Left lobe of liver (tissue), 2 donors: ENCODE results near the gene SLC12A5. TPM values are rescaled to one million over a fixed set of nuclear protein-coding genes. Genes with fewer than 3 reads are reported as not detected.

Experiments used
- ATAC-seq: fragments of 200-7000 bp; cut with Tn5 transposase; one replicate; pipeline ENCODE4 v1.9.1; 2020; ENCODE audit warnings: mild to moderate bottlenecking, moderate library complexity
- DNase-seq: peaks from one replicate; pipeline ENCODE4 v3.0.0-alpha.2; 2020; ENCODE audit warnings: low spot score
- total RNA-seq: library from RNA; stranded (reverse); gene quantifications from one replicate; pipeline ENCODE4 v1.2.1, GENCODE V29; 2021
- donor health status: DM: no; HTN: no; CAD: no; lungs with moderate emphysema.
- donor health status: DM: no; HTN: yes; CAD: no.

The SLC12A5 gene
- total RNA-seq, 1 donor from 2014 or later: not detected

DNA sequence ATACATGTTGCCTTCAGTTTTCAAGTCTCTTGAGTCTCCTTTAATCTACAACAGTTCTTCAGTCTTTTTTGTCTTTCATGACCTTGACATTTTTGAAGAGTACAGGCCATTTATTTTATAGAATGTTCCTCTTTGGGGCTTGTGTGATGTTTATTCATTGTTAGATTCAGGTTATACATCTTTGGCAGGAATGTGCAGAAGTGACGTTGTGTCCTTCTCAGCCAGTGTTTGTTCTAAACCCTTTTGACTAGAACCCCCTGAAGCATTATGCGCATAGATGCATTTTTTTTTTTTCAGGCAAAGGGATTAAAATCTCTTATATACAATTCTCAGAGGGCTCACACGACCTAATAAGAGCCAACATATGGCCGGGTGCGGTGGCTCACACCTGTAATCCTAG, 72.0 kb downstream of the SLC12A5 start:
- no peak for ATAC-seq
- no peak for DNase-seq

DNA sequence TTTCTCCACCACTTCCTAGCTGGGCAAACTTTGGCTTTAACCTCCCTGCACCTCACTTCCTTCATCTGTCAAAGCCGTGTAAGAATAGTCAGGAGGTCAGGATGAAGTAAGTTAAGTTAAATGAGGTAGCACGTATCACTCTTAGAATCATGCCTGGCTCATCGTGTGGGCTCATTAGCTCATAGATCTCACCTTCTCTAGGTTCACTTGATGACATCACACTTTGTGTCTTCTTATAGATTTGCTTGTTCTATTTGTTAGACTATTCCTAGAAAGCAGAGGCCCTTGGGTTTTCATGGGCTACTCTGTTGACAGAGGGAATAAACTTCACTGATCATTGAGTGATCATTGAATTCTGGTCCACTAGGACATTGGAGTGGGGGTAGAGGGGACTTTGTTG, 72.9 kb downstream of the SLC12A5 start:
- ATAC-seq (no peak), DNase-seq (no peak)

DNA sequence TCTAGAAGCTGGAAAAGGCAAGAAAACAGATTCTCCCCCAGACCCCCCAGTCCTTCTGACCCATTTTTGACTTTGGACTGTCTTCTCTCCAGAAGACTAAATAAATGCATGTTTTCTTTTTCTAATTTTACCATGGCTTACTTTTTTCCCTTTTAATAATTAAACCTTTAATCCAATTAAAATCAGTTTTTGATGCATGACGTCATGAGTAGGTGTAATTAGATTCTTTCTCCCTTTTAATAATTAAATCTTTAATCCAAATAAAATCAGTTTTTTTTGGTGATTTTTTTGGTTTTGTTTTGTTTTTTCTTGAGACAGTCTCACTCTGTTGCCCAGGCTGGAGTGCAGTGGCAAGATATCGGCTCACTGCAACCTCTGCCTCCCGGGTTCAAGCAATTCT, 73.9 kb downstream of the SLC12A5 start:
- no peak for ATAC-seq
- DNase-seq: no peak

DNA sequence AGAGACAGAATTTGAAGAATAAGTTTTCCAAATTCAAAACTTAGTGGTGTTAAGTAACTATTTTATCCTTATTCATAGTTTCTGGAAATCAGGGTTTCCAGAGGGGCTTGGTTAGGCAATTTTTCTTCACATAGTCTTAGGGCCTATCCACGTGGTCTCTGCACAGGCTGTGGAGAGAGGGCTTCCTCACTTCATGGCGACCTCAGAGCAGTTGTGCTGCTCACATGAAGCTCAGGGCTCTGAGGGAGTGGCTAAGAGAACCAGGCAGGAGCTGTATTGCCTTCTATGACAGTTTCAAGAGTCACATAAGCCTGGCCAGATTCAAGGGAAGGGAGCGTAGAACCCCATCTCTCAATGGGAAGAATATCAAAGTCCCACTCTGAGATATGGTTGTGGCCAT, 75.2 kb downstream of the SLC12A5 start:
- DNase-seq (no peak), ATAC-seq (no peak)

DNA sequence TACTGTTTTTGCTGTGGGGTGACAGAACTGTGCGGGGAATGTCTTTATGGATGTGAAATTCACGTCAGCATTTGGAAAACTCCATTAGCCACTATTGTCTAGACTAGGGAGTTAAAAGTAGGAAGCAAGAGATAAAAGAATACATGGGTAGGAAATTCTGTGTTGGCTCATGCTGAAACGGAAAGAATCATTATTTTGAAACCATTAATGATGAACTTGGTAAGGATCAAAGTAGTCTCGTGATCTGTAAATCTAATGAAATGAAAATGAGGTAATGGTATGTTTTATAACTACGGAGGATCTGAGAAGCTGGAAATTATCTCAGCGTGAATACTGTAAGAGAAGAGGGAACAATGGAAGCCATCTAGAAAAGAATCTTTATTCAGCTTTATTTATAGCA, 78.0 kb downstream of the SLC12A5 start:
- DNase-seq (no peak), ATAC-seq (no peak)

DNA sequence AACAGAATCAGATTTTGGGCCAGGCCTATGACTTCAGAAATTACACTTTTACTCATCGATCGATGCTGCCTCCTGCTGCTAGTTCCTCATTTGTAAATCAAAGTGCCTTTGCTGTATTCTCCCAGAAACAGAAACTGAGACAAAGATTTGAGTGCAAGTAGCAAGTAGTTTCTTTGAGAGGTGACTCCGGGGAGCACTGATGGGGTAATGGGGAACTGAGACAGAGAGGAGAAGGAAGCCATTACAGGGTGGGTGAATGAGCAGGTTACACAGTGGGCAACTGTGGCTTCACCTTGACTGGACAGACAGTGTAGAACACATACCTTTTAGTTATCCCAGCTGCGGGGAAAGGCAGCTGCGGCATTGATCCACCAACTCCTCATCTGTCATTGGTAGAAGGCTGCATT, 79.4 kb downstream of the SLC12A5 start:
- DNase-seq (no peak), ATAC-seq (no peak)

DNA sequence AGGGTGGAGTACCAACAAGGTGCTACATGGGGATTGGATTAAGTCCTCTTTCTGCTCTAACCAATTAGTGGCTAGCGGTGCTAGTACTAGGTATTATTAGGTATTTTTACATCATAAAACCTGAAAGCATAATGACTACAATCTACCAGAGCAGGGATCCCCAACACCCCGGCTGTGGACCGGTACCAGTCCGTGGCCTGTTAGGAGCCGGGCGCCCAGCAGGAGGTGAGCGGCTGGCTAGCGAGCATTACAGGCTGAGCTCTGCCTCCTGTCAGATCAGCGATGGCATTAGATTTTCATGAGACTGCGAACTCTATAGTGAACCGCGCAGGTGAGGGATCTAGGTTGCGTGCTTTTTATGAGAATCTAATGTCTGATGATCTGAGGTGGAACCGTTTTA, 80.0 kb downstream of the SLC12A5 start:
- ATAC-seq (no peak), DNase-seq (no peak)

Other genes with a start within 250 kb of the SLC12A5 start
- gene WFDC3, start 237.3 kb upstream of the SLC12A5 start, total RNA-seq: not detected
- 10.3 TPM for gene DNTTIP1, start 237.3 kb upstream of the SLC12A5 start, total RNA-seq
- 0.96 TPM for gene UBE2C, start 216.6 kb upstream of the SLC12A5 start, total RNA-seq
- gene TNNC2, start 201.9 kb upstream of the SLC12A5 start, total RNA-seq: not detected
- gene SNX21, start 195.4 kb upstream of the SLC12A5 start, total RNA-seq: 7.9 TPM
- 17.5 TPM for gene ACOT8, start 171.8 kb upstream of the SLC12A5 start, total RNA-seq
- 1.6 TPM for gene ZSWIM3, start 171.6 kb upstream of the SLC12A5 start, total RNA-seq
- gene ZSWIM1, start 148.0 kb upstream of the SLC12A5 start, total RNA-seq: 2.7 TPM
- 4.2 TPM for gene SPATA25, start 141.6 kb upstream of the SLC12A5 start, total RNA-seq
- gene NEURL2, start 138.0 kb upstream of the SLC12A5 start, total RNA-seq: 6.9 TPM
- gene CTSA, start 137.9 kb upstream of the SLC12A5 start, total RNA-seq: 68.3 TPM
- 18.8 TPM for gene PLTP, start 117.1 kb upstream of the SLC12A5 start, total RNA-seq
- gene PCIF1, start 94.5 kb upstream of the SLC12A5 start, total RNA-seq: 11.2 TPM
- 7.6 TPM for gene ZNF335, start 57.0 kb upstream of the SLC12A5 start, total RNA-seq
- gene MMP9, start 20.3 kb upstream of the SLC12A5 start, total RNA-seq: 1.6 TPM
- 8.2 TPM for gene NCOA5, start 60.7 kb downstream of the SLC12A5 start, total RNA-seq
- 6.6 TPM for gene CD40, start 89.1 kb downstream of the SLC12A5 start, total RNA-seq